Limb (tissue), 2 donors: ENCODE results near the gene FAM53B.

Experiments used
- DNase-seq, 2 donors: peaks; one replicate each; pipeline ENCODE4 v3.0.0-alpha.2; 2016; ENCODE audit errors: extremely low spot score in 2 of 2

Gene FAM53B

GRCh38 chr10:124709861-124710260, 34.3 kb downstream of the FAM53B start:
- DNase-seq = no peak

DNA sequence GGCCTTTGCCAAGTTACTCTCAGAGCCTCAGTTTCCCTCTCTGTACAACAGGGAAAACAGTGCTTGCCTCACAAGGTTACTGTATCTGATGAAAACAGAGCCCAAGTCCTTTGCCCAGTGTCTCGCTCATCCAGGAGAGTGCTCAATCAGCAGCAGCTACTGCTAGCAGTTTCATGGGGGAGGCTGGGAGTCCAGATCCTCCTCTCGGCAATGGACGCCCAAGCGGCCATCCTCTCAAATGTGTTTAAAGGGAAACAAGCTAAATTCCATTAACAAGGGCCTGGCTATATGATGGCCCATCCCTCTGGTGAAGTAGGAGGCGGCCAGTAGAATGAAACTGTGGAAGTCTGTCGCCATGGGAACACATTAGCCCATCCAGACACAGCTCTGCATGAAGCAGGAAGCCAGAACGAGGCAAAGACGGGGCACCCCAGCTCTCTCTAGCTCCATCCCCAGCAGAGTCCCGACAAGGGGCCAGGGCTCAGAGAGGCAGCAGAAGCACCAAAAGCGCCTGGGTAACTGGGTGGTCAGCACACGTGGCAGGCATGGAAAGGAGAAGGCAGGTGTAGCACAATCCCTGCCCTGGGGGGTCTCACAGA, 35.2 kb downstream of the FAM53B start:
- no peak for DNase-seq

GRCh38 chr10:124708246-124708779, 35.9 kb downstream of the FAM53B start:
- no peak for DNase-seq

- DNase-seq = no peak
Observed at GRCh38 chr10:124707551-124707950, 36.6 kb downstream of the FAM53B start.

DNA sequence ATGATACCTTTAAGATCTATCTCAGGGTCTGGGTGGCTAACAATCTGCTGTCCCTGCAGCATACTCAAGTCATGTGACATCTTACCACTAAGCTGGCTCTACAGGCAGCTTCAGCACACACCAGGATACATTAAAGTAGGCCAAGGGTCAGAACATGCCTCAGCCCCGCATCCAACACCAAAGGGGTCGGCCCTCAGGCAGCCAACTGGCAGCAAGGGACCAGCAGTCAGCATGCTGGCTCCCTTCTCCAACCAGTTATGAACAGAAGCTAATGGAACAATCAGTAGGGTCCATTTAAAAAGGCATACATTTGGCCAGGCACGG, 37.1 kb downstream of the FAM53B start:
- DNase-seq = no peak

DNA sequence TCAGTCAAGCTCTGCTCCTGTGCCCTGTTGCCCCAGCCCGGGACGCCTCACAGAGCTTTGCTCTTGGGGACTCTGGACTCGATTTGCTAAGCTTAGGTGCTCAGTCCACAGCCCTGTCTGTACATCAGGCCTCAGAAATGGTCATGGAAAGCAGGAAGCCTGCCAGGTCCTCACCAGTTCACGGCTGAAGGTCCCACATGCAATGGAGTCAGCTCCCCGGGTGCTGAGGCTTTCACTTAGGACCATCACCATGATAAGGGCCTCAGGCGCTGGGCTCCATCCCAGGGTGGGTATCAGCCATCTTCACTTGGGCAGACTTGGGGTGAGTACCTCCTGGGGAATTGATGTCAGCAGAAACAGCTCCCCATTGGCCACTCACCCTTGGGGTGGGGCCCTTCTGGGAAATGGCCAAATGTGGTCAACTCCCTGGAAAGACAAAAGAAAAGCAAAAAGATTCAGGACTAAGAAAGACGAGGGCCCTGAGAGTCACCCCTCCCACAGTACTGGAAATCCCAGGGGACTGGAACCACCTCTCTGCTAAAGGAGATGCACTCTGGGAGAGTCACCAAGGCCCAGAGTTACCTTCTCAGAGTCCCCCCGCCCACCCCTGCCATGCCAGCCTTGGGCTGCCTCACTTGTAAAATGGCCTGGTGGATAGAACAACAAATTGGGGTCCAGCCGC, 37.6 kb downstream of the FAM53B start:
- no peak for DNase-seq

GRCh38 chr10:124705817-124706461, 38.2 kb downstream of the FAM53B start:
- DNase-seq = no peak

DNA sequence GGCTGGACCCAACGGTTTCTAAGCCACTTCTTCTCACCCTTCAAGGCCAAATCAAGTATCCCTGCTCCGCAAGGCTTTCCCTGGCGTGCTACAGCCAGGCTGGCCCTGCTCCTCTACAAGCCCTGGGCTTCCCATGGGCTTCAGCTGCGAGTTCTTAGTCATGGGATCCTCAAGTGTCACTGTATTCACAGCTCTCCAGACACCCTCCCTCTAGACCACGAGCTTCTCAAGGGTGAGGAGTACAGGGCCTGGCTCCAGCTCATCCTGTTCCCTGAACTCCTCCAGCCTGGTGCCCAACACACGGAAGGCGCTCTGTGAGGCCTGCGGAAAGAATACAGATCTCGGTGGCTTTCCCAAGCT, 38.8 kb downstream of the FAM53B start:
- no peak for DNase-seq

GRCh38 chr10:124704428-124705380, 39.5 kb downstream of the FAM53B start:
- no peak for DNase-seq

GRCh38 chr10:124703778-124704427, 40.3 kb downstream of the FAM53B start:
- no peak for DNase-seq

- DNase-seq = no peak
Observed at GRCh38 chr10:124703372-124703771, 40.8 kb downstream of the FAM53B start.

- no peak for DNase-seq
Observed at GRCh38 chr10:124701881-124702656, 42.1 kb downstream of the FAM53B start.

DNA sequence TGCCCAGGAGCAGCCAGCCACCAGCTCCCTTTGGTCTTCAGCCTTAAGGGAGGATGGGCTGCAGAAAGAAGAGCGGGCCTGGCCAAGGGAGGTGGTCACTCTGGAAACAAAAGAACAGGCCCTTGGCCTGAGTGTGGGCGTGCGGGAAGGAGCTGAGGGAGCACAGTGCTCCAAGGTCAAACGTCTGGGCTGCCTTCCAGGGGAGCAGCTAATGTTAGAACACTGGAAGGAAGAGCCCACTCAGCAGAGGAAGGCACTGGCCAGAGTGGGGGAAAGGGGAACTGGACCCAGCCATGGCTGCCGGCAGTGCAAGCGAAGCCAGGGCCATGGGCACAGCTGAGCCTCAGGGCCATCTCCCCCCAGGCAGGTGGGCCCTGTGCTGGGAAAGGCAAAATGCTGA, 42.7 kb downstream of the FAM53B start:
- DNase-seq = no peak

- DNase-seq = no peak
Observed at GRCh38 chr10:124701038-124701365, 43.2 kb downstream of the FAM53B start.

DNA sequence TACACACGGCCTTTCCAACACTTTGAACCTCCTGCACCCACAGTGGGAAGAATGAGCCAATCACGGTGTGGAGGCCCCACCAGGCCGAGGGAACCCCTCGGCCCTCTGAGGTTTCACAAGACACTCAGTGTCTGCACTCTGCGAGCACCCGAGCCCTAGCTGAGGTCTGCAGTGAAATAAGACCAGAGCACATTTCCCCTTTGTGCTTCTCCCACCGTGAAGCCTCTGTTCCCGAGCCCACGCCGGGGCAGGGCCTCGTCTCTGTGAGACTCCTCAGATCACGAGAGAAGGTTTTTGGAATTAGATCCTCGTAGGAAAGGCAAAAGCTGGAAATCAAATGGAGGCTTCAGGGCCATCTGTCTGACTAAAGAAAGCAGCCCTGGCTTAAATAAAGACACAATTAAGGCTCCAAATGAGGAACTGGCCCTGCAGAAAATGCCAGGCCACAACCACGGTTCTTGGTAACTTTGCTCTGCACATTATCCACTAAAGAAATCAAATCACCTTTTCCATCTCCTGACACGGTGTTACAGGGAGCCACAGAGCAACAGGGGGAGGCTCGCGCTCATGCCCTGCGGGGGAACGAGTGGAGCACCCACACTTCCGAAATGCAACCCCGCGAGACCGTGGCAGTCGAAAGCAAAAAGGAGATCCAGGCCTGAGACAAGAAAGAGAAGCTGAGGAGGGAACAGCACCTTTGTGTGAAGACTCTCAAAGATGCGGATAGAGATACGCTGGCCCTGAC, 43.7 kb downstream of the FAM53B start:
- DNase-seq = no peak

DNA sequence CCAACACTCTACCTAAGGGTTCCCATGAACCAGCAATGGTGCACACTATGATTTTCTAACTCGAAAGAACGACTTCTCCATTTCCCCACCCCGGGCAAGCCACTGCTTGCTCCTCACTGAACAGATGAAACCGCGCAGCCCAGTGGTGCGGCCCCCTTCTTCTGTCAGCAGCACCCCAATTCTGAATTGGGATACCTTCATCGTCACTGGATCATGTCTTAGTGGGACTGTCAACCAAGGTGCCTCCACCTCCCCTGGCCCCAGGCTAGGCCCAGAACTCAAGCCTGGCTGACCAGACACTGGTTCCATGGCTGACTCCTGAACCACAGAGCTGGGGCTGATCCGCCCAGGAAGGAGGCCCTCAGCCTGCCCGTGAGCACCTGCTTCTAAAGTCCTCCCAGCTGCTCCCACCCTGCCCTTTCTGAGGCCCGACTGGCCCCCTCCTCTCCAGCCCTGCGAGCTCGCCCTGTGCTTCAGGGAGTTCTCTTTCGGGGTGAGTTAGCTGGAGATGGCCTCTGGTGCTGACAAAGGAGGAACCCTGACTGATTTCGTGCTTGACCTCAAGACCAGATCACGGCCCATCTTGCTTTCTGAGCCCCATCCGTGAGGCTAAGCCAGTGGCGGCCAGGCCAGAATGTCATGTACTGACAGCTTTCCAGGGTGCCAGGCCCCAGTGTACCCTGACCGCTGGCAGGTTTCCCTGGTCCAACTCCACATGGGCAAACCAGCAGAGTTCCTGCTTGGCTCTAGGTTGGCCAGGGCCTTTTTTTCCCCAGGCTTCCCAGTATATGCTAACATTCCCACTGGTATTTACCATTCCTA, 44.5 kb downstream of the FAM53B start:
- no peak for DNase-seq

- no peak for DNase-seq
Observed at GRCh38 chr10:124698545-124699469, 45.4 kb downstream of the FAM53B start.
